Erythroblast (primary cell): ENCODE data around the gene MAPK1.
"Not testable (repeated sequence)": the region's sequence is repeated elsewhere in the genome, so short reads cannot be mapped to it uniquely, and the experiment has no call there.

ENCODE experiments used
- DNase-seq, 2 experiments: peaks; one replicate each; lab custom pipeline; 2025; lab: John Stamatoyannopoulos, UW
- GATA1 ChIP-seq: IDR thresholded peaks from 2 replicates; pipeline ENCODE4 v1.6.1; 2011; ENCODE audit warnings: low read depth, mild to moderate bottlenecking, control low read depth, low read length, moderate library complexity
- POLR2A ChIP-seq: IDR thresholded peaks from 2 replicates; pipeline ENCODE4 v1.6.1; 2011; ENCODE audit warnings: mild to moderate bottlenecking, low read length

The MAPK1 gene

GRCh38 chr22:21824445-21824912, 43.0 kb downstream of the MAPK1 start:
- no peak for DNase-seq
- TF ChIP-seq GATA1 (no peak), POLR2A (no peak)

- no peak for TF ChIP-seq POLR2A
- no peak for TF ChIP-seq GATA1
- peak; percentile 26 to 34 for DNase-seq
These were observed 43.6 kb downstream of the MAPK1 start for GRCh38 chr22:21823740-21824444.

- peak; percentile 9 to 33 for DNase-seq
- TF ChIP-seq POLR2A (no peak), GATA1 (no peak)
These were observed 48.2 kb downstream of the MAPK1 start for GRCh38 chr22:21819183-21819770.

GRCh38 chr22:21818487-21819182, 48.8 kb downstream of the MAPK1 start:
- DNase-seq = no peak
- TF ChIP-seq GATA1 (no peak), POLR2A (no peak)

GRCh38 chr22:21817497-21817853, 50.0 kb downstream of the MAPK1 start:
- not testable (repeated sequence) for DNase-seq

DNA sequence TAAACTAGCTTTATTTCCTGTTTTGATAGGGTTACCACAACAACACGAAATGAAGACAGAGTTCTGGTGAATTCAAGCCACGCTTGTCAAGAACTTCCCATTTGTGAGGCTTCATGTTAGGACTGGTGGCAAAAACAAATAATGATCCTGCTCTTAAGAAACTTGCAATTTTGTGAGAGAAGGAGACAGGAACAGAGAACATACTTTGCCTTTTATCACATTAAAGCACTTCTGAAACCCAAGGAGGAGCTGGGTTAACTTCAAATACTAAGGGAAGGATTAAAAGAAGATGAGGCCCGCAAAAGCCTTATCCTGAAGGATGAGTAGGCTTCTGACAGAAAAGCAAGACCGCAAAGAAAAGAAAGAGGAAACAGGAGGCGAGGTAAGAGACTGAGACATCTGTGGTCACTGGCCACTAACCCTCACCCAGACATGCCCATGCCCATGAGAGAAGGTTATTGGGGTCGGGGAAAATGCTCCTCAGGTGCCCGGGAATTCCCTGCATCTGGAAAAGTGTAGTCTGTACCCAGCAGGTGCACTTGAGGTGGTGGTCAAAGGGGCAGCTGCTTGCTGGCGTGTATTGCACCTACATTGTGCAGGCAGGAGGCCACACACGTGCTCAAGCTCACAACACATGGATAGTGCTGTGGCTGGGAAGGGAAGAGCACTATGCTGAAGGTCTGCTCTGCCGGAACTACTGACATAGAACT, 50.5 kb downstream of the MAPK1 start:
- TF ChIP-seq POLR2A (no peak), GATA1 (no peak)
- DNase-seq = peak; percentile 60 to 62

DNA sequence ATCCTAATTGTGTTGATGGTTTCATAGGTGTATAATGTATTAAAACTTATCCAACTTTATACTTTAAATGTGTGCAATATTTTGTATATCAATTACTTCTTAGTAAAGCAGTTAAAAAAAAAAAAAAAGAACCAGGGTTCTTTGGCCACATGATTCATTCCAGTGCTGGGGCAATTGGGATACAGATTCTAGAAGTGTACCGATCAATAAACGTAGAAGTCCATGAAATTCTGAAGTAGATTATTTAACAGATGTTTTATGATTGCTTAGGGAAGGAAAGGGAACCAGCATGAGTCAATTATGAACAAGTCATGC, 51.0 kb downstream of the MAPK1 start:
- TF ChIP-seq GATA1 (no peak), POLR2A (no peak)
- DNase-seq = no peak

DNA sequence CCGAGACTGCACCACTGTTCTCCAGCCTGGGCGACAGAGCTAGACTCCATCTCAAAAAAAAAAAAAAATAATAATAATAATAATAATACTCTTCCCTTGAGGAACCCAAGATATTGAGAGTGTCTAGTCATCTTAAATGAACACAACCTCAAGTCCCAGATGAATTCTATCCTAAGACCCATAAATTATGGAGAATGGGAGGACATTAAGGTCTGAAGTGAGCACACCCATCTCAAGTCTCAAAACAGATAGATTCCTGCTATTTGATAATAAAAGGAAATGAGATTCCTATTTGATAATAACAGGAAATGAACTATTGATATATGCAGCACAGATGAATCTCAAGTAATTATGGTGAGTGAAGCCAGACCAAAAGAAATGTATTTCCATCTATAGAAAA, 51.5 kb downstream of the MAPK1 start:
- TF ChIP-seq GATA1 (no peak), POLR2A (no peak)
- no peak for DNase-seq

DNA sequence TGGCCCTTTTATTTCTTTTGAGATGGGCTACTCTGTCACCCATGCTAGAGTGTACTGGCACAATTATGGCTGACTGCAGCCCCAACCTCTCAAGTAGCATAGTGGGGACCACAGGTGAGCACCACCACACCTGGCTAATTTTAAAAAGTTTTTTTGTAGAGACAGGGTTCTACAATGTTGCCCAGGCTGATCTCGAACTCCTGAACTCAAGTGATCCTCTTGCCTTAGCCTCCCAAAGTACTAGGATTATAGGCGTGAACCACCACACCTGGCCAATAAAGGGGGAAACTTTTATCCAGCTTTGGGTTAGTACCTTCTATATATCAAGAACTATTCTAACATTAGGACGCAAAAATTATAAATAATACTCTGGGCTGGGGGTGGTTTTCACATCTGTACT, 52.1 kb downstream of the MAPK1 start:
- TF ChIP-seq GATA1 = no peak
- no peak for TF ChIP-seq POLR2A
- no peak for DNase-seq

DNA sequence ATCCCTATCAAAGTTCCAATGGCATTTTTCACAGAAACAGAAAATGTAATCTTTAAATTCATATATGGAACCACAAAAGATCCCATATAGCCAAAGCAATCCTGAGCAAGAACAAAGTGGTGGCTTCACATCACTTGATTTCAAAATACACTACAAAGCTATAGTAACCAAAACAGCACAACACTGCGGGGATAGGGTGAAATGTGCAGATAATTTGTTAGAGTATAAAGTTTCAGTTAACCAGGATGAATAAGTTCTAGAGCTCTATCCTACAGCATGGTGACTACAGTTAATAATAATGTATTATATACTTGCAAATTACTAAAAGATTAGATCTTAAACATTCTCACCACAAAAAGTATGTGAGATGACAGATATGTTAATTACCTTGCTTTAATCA, 55.5 kb downstream of the MAPK1 start:
- TF ChIP-seq POLR2A = no peak
- no peak for TF ChIP-seq GATA1
- DNase-seq = no peak

DNA sequence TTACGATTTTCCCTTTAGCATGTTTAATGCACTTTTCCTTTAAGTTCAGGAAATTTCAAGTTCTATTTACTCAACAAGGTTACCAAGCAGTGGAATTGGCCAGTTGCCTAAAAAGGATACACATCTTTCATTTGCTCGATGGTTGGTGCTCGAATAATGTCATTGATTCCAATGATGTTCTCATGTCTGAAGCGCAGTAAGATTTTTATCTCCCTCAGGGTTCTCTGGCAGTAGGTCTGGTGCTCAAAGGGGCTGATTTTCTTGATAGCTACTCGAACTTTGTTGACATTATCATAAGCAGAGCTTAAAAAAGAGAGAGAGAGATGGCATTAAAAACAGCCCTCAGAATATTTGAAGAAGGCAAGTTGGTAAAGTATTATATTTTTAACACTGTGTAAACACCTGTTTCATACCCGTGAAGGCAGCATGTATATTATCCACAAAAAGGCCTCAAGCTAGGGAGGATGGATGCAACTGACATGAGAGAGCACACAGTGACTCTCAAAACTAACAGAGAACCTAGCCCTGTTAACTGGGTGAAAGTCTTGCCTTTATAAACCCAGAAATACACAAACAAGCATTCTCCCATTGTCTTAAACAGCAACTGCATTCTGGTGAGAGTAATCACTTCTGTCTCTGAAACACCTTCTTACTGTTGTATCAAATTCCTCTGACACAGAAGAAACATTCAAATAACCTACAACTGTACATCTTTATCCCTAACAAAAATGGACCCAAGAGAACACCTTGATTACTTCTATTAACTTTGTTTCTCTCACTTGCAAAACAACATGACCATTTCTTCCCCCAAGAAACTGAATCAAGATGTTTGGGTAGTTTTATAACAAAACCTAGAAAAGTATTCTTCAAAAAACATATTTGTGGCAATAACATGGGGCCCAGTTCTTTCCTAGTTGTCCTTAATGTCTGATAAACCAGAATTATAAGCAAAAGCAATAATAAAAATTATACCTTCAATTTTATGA, 59.6 kb downstream of the MAPK1 start:
- TF ChIP-seq GATA1 (no peak), POLR2A (no peak)
- DNase-seq = no peak

DNA sequence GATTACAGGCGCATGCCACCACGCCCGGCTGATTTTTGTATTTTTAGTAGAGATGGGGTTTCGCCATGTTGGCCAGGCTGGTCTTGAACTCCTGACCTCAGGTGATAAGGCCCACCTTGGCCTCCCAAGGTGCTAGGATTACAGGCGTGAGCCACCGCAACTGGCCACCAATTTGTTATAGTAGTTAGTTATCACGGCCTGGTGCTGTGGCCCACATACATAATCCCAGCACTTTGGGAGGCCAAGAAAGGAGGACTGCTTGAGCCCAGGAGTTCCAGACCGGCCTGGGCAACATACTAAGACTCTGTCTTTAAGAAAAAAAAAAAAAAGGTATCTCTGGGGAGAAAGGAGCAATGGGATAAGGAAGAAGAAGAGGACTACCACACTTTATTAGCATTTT, 62.1 kb downstream of the MAPK1 start:
- not testable (repeated sequence) for DNase-seq

DNA sequence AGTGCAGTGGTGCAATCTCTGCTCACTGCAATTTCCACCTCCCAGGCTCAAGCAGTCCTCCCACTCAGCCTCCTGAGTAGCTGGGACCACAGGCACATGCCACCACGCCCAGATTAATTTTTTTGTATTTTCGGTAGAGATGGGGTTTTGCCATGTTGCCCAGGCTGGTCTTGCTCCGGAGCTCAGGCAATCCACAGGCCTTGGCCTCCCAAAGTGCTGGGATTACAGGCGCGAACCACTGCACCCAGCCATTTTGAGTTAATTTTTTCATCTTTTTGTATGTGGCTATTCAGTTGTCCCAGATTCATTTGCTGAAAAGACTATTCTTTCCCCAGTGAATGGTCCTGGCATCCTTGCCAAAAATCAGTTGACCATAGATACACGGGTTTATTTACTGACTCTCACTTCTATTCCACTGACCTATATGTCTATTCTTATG, 63.6 kb downstream of the MAPK1 start:
- no peak for TF ChIP-seq GATA1
- TF ChIP-seq POLR2A = no peak
- DNase-seq = no peak
